Measurements from ENCODE around the gene SLC38A3. TPM values are rescaled to one million over a fixed set of nuclear protein-coding genes. Genes with fewer than 3 reads are reported as not detected.
A peak's percentile ranks its signal among the peaks of the same experiment; 100 is the strongest.

SLC38A3 gene
- 2.5 TPM for total RNA-seq

- intact Hi-C loops (cut with DNase I): no loop called here
- peak; percentile 60 for ATAC-seq
- no peak for DNase-seq (ENCODE audit: low spot score)
These were observed at the start of gene SLC38A3 for GRCh38 chr3:50204804-50205412. Gene SLC38A3, plus strand, starts transcription at chr3:50205271. Its CDS starts 8,929 bp downstream, at chr3:50214200.

GRCh38 chr3:50155491-50155878, 49.6 kb upstream of the SLC38A3 start:
- ATAC-seq: no peak
- no peak for DNase-seq (ENCODE audit: low spot score)
- intact Hi-C loops (cut with DNase I): no loop called here

- ATAC-seq: no peak
- intact Hi-C loops (cut with DNase I): no loop called here
- no peak for DNase-seq (ENCODE audit: low spot score)
These were observed 49.2 kb upstream of the SLC38A3 start for GRCh38 chr3:50155891-50156290.

- DNase-seq (ENCODE audit: low spot score): no peak
- intact Hi-C loops (cut with DNase I): no loop called here
- no peak for ATAC-seq
These were observed 48.2 kb upstream of the SLC38A3 start for GRCh38 chr3:50156549-50157493.

GRCh38 chr3:50157827-50158529, 47.1 kb upstream of the SLC38A3 start:
- intact Hi-C loops (cut with DNase I): no loop called here
- ATAC-seq: no peak
- DNase-seq (ENCODE audit: low spot score): no peak

- DNase-seq (ENCODE audit: low spot score) (no peak), ATAC-seq (no peak)
- intact Hi-C loops (cut with DNase I): no loop called here
These were observed 46.4 kb upstream of the SLC38A3 start for GRCh38 chr3:50158530-50159146.

GRCh38 chr3:50160561-50160983, 44.5 kb upstream of the SLC38A3 start:
- DNase-seq (ENCODE audit: low spot score): no peak
- peak; percentile 8 for ATAC-seq
- intact Hi-C loops (cut with DNase I): no loop called here

GRCh38 chr3:50161320-50161719, 43.8 kb upstream of the SLC38A3 start:
- ATAC-seq (no peak), DNase-seq (ENCODE audit: low spot score) (no peak)
- intact Hi-C loops (cut with DNase I): no loop called here

GRCh38 chr3:50162034-50162883, 42.8 kb upstream of the SLC38A3 start:
- ATAC-seq: no peak
- DNase-seq (ENCODE audit: low spot score): no peak
- intact Hi-C loops (cut with DNase I): no loop called here

GRCh38 chr3:50163572-50164455, 41.3 kb upstream of the SLC38A3 start:
- DNase-seq (ENCODE audit: low spot score) (peak; percentile 82), ATAC-seq (no peak)
- intact Hi-C loops (cut with DNase I): no loop called here

- DNase-seq (ENCODE audit: low spot score) (no peak), ATAC-seq (no peak)
- intact Hi-C loops (cut with DNase I): no loop called here
These were observed 40.6 kb upstream of the SLC38A3 start for GRCh38 chr3:50164481-50164880.

- intact Hi-C loops (cut with DNase I): no loop called here
These were observed 39.8 kb upstream of the SLC38A3 start for GRCh38 chr3:50164984-50165909.

GRCh38 chr3:50165910-50166538, 39.0 kb upstream of the SLC38A3 start:
- peak; percentile 63 for ATAC-seq
- intact Hi-C loops (cut with DNase I): no loop called here
- DNase-seq (ENCODE audit: low spot score): no peak

More at GRCh38 chr3:50164984-50165909, 39.8 kb upstream of the SLC38A3 start:
- DNase-seq (ENCODE audit: low spot score): peak; percentile 76
- peak; percentile 81 for ATAC-seq

GRCh38 chr3:50166620-50167019, 38.5 kb upstream of the SLC38A3 start:
- DNase-seq (ENCODE audit: low spot score) (no peak), ATAC-seq (no peak)
- intact Hi-C loops (cut with DNase I): no loop called here

- ATAC-seq (no peak), DNase-seq (ENCODE audit: low spot score) (no peak)
These were observed 37.8 kb upstream of the SLC38A3 start for GRCh38 chr3:50167069-50167840.

More at GRCh38 chr3:50167069-50167840, 37.8 kb upstream of the SLC38A3 start:
- intact Hi-C loops (cut with DNase I): no loop called here

All from sciatic nerve (tissue), 2 donors.